Heart right ventricle (tissue), 16 donors: Measurements from ENCODE around the gene CEP104. TPM values are rescaled to one million over a fixed set of nuclear protein-coding genes. Genes with fewer than 3 reads are reported as not detected.

ENCODE experiments used
- ATAC-seq, 8 donors: fragments of 200-7000 bp; cut with Tn5 transposase; one replicate each; pipeline ENCODE4 v1.9.1; 2020; ENCODE audit warnings: mild to moderate bottlenecking in 8 of 8, moderate library complexity in 8 of 8, moderate number of reproducible peaks in 1 of 8
- DNase-seq, 2 donors: peaks; one replicate each; pipeline ENCODE4 v3.0.0-alpha.2; 2020
- H3K27ac ChIP-seq, 10 donors: fragments of 200-600 bp; sonication (generic) in 2 of 10; one replicate each; pipeline versions ENCODE4 v1.5.0 to v1.8.0; 2020 to 2022; ENCODE audit warnings: mild to moderate bottlenecking in 3 of 10
- H3K27me3 ChIP-seq, 7 donors: fragments of 200-600 bp; one replicate each; pipeline ENCODE4 v1.8.0; 2021 to 2022; ENCODE audit warnings: mild to moderate bottlenecking in 2 of 7
- H3K36me3 ChIP-seq, 9 donors: fragments of 200-600 bp; sonication (generic) in 1 of 9; one replicate each; pipeline versions ENCODE4 v1.5.0 to v1.8.0; 2020 to 2022; ENCODE audit warnings: mild to moderate bottlenecking in 2 of 9
- H3K4me1 ChIP-seq, 9 donors: fragments of 200-600 bp; sonication (generic) in 1 of 9; one replicate each; pipeline versions ENCODE4 v1.5.0 to v1.8.0; 2020 to 2022; ENCODE audit warnings: mild to moderate bottlenecking in 4 of 9
- H3K4me3 ChIP-seq, 10 donors: fragments of 200-600 bp; sonication (generic) in 2 of 10; one replicate each; pipeline versions ENCODE4 v1.5.0 to v1.8.0; 2020 to 2022; ENCODE audit warnings: mild to moderate bottlenecking in 7 of 10, moderate library complexity in 2 of 10
- H3K9me3 ChIP-seq, 11 donors: fragments of 200-600 bp in 10 of 11; sonication (generic) in 2 of 11; one replicate each; pipeline versions ENCODE4 v1.5.0 to v1.8.0; 2013 to 2022; ENCODE audit warnings: mild to moderate bottlenecking in 2 of 11, control low read depth in 1 of 11, moderate library complexity in 1 of 11
- WGBS, 2 donors: extraction: QIAGEN DNeasy Blood & Tissue Kit; methylation state at CpG; one replicate each; pipeline ENCODE4 v1.1.7; 2013; ENCODE audit warnings: inconsistent platforms in 1 of 2; 5-methylcytosine and 5-hydroxymethylcytosine counted together
- intact Hi-C, 10 donors: fragments of 100-400 bp; cut with DNase I; formaldehyde crosslinking; loops; one replicate each; pipeline versions ENCODE4 v1.11.1 to v1.14.2; 2022
- polyA plus RNA-seq, 2 donors: library from polyadenylated mRNA; stranded (reverse); fragments of 200-250 nt; gene quantifications; one replicate each; pipeline ENCODE4 v1.2.3, GENCODE V29; 2013
- total RNA-seq, 10 donors: library from RNA; stranded (reverse); fragmentation: NEBNext Ultra II Directional in 3 of 10; extraction: Animal tissue kit (Norgen Biotek cat#: 25700) in 3 of 10; gene quantifications; one replicate each; pipeline versions ENCODE4 v1.2.1 to v1.2.4, GENCODE V29; 2021 to 2023
- TF ChIP-seq, protein P1 (sequence below), 9 donors: fragments of 200-600 bp; sonication (generic) in 2 of 9; IDR thresholded peaks; one replicate each; pipeline versions ENCODE4 v1.5.0 to v1.8.0; 2021 to 2022; ENCODE audit warnings: antibody characterized with exemption in 9 of 9, mild to moderate bottlenecking in 5 of 9, moderate library complexity in 1 of 9
- donor health status: Arrhythmogenic right ventricular cardiomyopathy.
- donor health status: ischemic (EF 13 %, LVEDD 7.1; RV severe dilation, severe dysfunction).
- donor health status: healthy with polysubstance abuse.
- donor health status: DM: no; HTN: yes; CAD: no.
- donor health status: DM: no; HTN: no; CAD: no.
- donor health status: ischemic (EF 25% LVEDD 6.9; RV normal size, moderate dysfunction).
- donor health status: ischemic (EF 25% LVEDD 5.7; RV mildly dilated, moderate dysfunction).
- donor health status: healthy.
- donor health status: DM: yes; HTN: yes; CAD: no.
- donor health status: Ischemic cardiomyopathy.
- donor health status: ischemic (EF 35%, LVEDD 5.7; RV mildly dilated, moderate dysfunction).
- donor health status: nonischemic (EF 11% LVEDD 7.7; RV severe dilation, severe dysfunction).
- donor health status: DM: yes; HTN: yes; CAD: no.
- donor health status: PGD.
- donor health status: ischemic (EF 29% LVEDD 5.4; RV normal size, mild dysfunction).
- donor health status: nonischemic (EF 23%, LVEDD 6.1; RV moderate dilation, normal function).

The CEP104 gene
- total and polyA plus RNA-seq, 12 donors: 4.9 to 42.9 (median 27.2) TPM

DNA sequence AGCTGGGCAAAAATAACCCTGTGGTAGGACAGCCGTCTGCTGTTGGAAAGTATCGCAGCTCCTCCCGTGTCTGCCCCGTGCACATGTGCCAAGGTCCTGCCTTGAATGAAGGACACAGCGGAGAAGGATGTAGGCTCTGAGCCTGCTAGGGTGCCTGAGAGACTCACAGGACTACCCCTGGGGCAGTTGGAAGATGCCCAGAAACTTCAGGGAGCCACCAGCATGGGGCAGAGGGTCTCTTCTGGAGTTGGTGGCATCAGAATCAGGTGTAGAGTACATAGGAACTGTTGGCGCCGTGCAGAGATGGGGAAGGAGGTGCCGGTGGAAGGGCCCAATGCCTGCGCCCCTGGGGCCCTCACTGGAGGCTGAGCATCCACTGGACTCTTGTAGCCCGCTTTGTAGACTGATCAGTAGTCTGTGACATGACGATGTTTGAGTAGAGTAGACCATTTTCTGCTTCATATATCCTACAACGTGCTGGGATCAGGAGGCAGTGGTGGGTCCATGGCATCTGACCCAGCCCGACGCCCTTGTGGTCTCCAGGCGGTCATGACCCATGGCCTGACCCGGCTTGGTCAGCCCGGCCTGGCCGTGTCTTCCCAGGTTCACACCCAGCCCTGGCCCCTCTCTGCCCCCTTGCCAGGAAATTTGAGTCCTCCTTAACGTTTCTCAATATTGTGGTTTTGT, 48.4 kb upstream of the CEP104 start:
- intact Hi-C loops: no loop called here
- TF ChIP-seq, protein P1, sequence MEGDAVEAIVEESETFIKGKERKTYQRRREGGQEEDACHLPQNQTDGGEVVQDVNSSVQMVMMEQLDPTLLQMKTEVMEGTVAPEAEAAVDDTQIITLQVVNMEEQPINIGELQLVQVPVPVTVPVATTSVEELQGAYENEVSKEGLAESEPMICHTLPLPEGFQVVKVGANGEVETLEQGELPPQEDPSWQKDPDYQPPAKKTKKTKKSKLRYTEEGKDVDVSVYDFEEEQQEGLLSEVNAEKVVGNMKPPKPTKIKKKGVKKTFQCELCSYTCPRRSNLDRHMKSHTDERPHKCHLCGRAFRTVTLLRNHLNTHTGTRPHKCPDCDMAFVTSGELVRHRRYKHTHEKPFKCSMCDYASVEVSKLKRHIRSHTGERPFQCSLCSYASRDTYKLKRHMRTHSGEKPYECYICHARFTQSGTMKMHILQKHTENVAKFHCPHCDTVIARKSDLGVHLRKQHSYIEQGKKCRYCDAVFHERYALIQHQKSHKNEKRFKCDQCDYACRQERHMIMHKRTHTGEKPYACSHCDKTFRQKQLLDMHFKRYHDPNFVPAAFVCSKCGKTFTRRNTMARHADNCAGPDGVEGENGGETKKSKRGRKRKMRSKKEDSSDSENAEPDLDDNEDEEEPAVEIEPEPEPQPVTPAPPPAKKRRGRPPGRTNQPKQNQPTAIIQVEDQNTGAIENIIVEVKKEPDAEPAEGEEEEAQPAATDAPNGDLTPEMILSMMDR (IDR thresholded peaks at IDR 0.05): no peak
- Histone ChIP-seq H3K27me3 (peaks cover 0 to 10% (median 6%) of the 10 kb centered on the region in 7 donors), H3K36me3 (no peaks in the 10 kb centered on the region), H3K4me3 (no peak overlapping the region), H3K9me3 (no peaks in the 10 kb centered on the region), H3K27ac (no peak overlapping the region), H3K4me1 (peaks cover 0 to 7% (median 0%) of the 10 kb centered on the region in 9 donors)
- no peak for ATAC-seq
- no peak for DNase-seq
- WGBS, 2 donors: 90% methylated on average over 19 of the region's 19 CpGs

DNA sequence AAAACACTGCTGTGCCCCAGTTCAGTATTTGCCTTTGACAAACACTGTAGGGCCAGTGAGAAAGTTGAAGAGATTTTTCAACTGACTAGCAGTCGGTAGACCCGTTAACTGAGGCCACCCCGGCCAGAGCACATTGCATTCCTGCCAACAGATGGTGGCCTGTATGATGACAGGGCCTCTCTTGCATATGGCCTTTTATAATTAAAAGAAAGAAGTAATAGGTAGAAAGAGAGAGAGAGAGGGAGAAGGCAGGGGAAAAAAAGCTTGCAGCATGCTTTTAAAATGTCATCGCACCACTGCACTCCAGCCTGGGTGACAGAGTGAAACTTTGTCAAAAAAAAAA, 47.8 kb upstream of the CEP104 start:
- intact Hi-C loops: loop anchor here in 2 of 10 donors (5.0 kb wide), 1 partner anchor 48 kb away; the partner anchor contains the start of genes CEP104 (in 2 of the 2) and DFFB (in 2 of the 2)
- TF ChIP-seq, protein P1 (IDR thresholded peaks at IDR 0.05): no peak
- DNase-seq (no peak), ATAC-seq (no peak)
- H3K27ac ChIP-seq: no peak overlapping the region
- peaks cover 0 to 4% (median under 1%) of the 10 kb centered on the region in 7 donors for H3K27me3 ChIP-seq
- H3K4me3 ChIP-seq: no peak overlapping the region
- no peaks in the 10 kb centered on the region for H3K9me3 ChIP-seq
- H3K4me1 ChIP-seq: peaks cover 0 to 7% (median 0%) of the 10 kb centered on the region in 9 donors
- 79 to 87% methylated on average over 4 of the region's 4 CpGs for WGBS, 2 donors
- no peaks in the 10 kb centered on the region for H3K36me3 ChIP-seq

DNA sequence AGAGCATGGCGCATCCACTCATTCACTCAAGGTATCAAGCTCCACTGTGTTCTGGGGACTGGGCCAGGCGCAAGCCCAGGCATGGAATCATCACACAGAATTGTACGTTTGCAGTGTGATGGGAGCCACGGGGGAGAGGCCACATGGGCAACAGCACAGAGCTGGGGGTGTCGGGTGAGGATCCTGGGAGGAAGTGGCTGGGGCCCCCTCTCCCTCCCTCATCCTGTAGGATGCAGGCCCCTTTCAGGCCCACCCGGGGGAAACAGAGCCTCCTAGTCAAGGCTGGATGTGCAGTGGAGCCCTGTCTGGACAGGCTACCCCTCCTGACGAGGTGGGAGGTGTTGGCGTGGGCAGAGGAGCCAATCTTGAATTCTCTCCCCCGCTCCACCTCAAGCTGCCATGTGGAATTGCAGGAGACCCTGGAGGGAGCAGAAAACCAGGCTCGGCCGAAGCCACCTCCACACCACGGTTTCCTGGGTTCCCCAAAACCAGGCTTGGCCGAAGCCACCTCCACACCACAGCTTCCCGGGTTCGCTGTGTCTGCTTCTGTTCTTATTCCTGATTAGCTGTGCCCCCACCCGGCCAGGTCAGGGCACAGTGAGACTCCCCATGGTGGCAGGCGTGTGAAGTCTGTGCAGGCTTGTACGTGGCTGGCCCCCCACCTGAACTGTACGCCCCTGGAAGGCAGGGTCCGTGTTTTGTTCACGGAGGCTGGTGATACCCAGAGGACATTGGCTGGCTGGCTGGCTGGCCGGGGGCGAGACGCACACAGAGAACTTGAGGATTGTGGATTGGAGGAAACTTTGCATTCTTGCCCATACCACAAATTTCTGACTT, 47.2 kb upstream of the CEP104 start:
- Histone ChIP-seq H3K4me1 (peaks cover 0 to 11% (median 5%) of the 10 kb centered on the region in 9 donors), H3K4me3 (no peak overlapping the region), H3K36me3 (no peaks in the 10 kb centered on the region), H3K9me3 (peaks cover 0 to under 1% (median 0%) of the 10 kb centered on the region in 11 donors), H3K27ac (no peak overlapping the region), H3K27me3 (no peaks in the 10 kb centered on the region)
- TF ChIP-seq, protein P1 (IDR thresholded peaks at IDR 0.05): no peak
- no peak for ATAC-seq
- intact Hi-C loops: loop anchor here in 2 of 10 donors (5.0 kb wide), 1 partner anchor 47 kb away; the partner anchor contains the start of genes CEP104 (in 2 of the 2) and DFFB (in 2 of the 2)
- DNase-seq: no peak
- 78 to 81% methylated on average over 24 of the region's 24 CpGs for WGBS, 2 donors
